ENCODE results near the gene NSFL1C.

DNA sequence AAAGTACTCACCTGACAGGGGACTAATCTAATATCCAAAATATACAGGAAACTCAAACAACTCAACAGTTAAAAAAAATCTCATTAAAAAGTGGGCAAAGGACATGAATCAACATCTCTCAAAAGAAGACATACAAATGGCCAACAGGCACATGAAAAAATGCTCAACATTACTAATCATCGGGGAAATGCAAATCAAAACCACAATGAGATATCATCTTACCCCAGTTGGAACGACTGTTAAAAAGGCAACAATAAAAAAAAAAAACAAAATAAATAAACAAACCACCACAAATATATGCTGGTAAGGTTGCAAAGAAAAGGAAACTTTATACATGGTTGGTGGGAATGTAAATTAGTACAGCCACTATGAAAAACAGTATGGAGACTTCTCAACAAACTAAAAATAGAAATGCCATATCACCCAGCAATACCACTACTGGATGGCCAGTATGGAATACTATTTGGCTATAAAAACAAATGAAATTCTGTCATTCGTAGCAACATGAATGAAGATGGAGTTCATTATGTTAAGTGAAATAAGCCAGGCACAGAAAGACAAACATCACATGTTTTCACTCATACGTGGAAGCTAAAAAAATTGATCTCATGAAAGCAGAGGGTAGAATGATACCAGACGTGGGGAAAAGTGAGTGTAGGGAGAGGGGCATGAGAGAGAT, 17.9 kb upstream of the NSFL1C start:
- TF ChIP-seq POLR2A (IDR thresholded peaks at IDR 0.05), result no peak
- no peak for TF ChIP-seq CTCF (IDR thresholded peaks at IDR 0.05)
